Fibroblast of lung (primary cell): ENCODE measurements around the gene MMP15.

ENCODE experiments used
- CTCF ChIP-seq, 2 donors: IDR thresholded peaks in 1 of 2; conservative IDR thresholded peaks in 1 of 2; 1 replicate in 1 of 2; 2 replicates in 1 of 2; pipeline ENCODE4 v1.5.1; 2011 to 2012; ENCODE audit warnings: low read length in 2 of 2, control low read depth in 1 of 2, inconsistent platforms in 1 of 2, low read depth in 1 of 2, mild to moderate bottlenecking in 1 of 2
- EZH2 ChIP-seq: IDR thresholded peaks from 2 replicates; pipeline ENCODE4 v1.5.1; 2012; ENCODE audit warnings: low read length, control low read depth, mild to moderate bottlenecking; ENCODE audit errors: missing control alignments

DNA sequence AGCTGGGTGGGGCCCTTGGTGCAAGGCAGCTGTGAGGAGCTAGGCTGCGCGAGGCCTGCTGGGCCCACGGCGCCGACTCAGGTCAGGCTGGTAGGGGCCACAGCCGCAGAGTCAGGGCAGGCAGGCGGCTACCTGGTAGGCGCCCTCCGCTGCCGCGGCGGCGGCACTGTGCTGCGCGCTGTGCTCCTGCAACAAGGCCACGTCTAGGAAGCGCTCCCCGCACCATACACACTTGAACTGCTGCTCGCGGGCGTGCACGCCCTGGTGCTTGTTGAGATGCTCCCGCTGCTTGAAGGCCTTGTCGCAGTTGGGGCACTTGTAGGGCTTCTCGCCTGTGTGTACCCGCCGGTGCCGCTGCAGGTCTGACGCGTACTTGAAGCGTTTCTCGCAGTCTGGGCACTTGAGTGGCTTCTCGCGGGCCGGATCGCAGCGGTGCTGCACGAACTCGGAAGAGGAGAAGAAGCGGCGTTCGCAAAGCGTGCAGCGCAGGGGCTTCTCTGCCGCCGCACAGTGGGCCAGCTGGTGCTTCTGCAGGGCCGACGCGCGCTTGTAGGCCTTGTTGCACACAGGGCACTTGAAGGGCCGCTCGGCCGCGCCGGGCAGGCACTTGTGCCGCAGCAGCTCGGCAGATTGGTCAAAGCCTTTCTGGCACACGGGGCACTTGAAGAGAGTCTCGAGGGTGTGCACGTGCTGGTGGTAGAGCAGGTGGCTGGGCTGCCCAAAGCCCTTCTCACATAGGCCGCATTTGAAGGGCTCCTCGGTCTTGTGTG is 29.0 kb upstream of the MMP15 start:
- TF ChIP-seq EZH2 (no peak), CTCF (conservative IDR thresholded peaks at IDR 0.05 in 1 of 2, IDR thresholded peaks at IDR 0.05 in 1 of 2; ENCODE audit: low read depth in 1 of 2, low read length in 2 of 2) (no peak)
